GM23338 (cell line): ENCODE data around the gene SNAP47. TPM values are rescaled to one million over a fixed set of nuclear protein-coding genes. Genes with fewer than 3 reads are reported as not detected.

Experiments
- EZH2 ChIP-seq: fragments of 200-600 bp; sonication (generic); IDR thresholded peaks from one replicate; pipeline ENCODE4 v1.8.0; 2017; ENCODE audit warnings: antibody characterized with exemption, mild to moderate bottlenecking, low read depth; ENCODE audit not compliant: unreplicated experiment
- REST ChIP-seq: IDR thresholded peaks from one replicate; pipeline ENCODE4 v1.6.1; 2018; ENCODE audit warnings: antibody characterized with exemption; ENCODE audit not compliant: unreplicated experiment
- ZNF462 ChIP-seq: fragments of 250-450 bp; sonication (Bioruptor Pico); IDR thresholded peaks from 2 replicates; pipeline ENCODE4 v1.5.0; 2020; ENCODE audit warnings: mild to moderate bottlenecking, moderate library complexity
- polyA plus RNA-seq: library from polyadenylated mRNA; unstranded; fragments of >200 nt; fragmentation: Nextera tagmentation; extraction: Ambion mirVana; gene quantifications from 2 replicates; pipeline ENCODE4 v1.2.1, GENCODE V29; 2016
- total RNA-seq: library from RNA; depleted of rRNA; stranded (reverse); fragments of >200 nt; shearing (Covaris generic); gene quantifications from 2 replicates; pipeline ENCODE4 v1.2.3, GENCODE V29; 2014

The SNAP47 gene
- total and polyA plus RNA-seq, 2 experiments from 2014 or later, result 19.5 to 51.8 TPM

GRCh38 chr1:227766653-227767277, 31.5 kb downstream of the SNAP47 start (continued):
- no peak for TF ChIP-seq REST
- no peak for TF ChIP-seq ZNF462
- TF ChIP-seq EZH2, result no peak
